Measurements from ENCODE around the gene POMC. TPM values are rescaled to one million over a fixed set of nuclear protein-coding genes. Genes with fewer than 3 reads are reported as not detected.

The POMC gene
- total and polyA plus RNA-seq, 2 of the 4 experiments (the other 2 are of a cell fraction) = 0.17 TPM; not detected in 1

DNA sequence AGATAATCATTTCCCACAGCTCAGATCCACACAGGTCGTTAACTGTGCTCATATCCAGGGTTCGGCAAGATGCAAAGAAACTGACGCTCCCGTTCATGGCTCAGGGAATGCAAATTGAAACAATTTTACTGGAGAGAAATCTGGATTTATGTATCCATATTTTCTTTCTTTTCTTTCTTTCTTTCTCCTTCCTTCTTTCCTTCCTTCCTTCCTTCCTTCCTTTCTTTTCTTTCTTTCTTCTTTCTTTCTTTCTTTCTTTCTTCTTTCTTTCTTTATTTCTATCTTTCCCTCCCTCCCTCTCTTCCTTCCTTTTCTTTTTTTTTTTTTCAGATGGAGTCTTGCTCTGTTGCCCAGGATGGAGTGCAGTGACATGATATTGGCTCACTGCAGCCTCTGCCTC, 20.0 kb upstream of the POMC start:
- intact Hi-C loops (cut with micrococcal nuclease) (no loop called here), in situ Hi-C loops (cut with MboI; ENCODE audit: low sequenced_read_pairs) (no loop called here), dilution Hi-C loops (cut with HindIII; ENCODE audit: low sequenced_read_pairs, unreplicated experiment) (no loop called here)
- H2AK5ac ChIP-seq (ENCODE audit: low read depth, low read length) = no peak overlapping the region
- TF ChIP-seq SMC3 (IDR thresholded peaks at IDR 0.05; ENCODE audit: low read depth, low read length) (no peak), FOS (IDR thresholded peaks at IDR 0.05; ENCODE audit: low read depth, low read length) (no peak), RFX5 (IDR thresholded peaks at IDR 0.05; ENCODE audit: low read depth, low read length) (no peak), CHD1 (IDR thresholded peaks at IDR 0.05; ENCODE audit: low read depth, low read length) (no peak), BHLHE40 (IDR thresholded peaks at IDR 0.05; ENCODE audit: low read depth, low read length) (no peak), MXI1 (IDR thresholded peaks at IDR 0.05; ENCODE audit: borderline replicate concordance, low read depth, low read length) (no peak), RCOR1 (IDR thresholded peaks at IDR 0.05; ENCODE audit: insufficient replicate concordance, low read length) (no peak), POLR2A (IDR thresholded peaks at IDR 0.05; ENCODE audit: low read depth, low read length) (no peak), MAFK (IDR thresholded peaks at IDR 0.05; ENCODE audit: low read depth, low read length) (no peak), CEBPB (IDR thresholded peaks at IDR 0.05; ENCODE audit: low read depth, low read length) (no peak), MAZ (IDR thresholded peaks at IDR 0.05; ENCODE audit: borderline replicate concordance, low read depth, low read length) (no peak), USF2 (IDR thresholded peaks at IDR 0.05; ENCODE audit: low read depth, low read length) (no peak), RAD21 (IDR thresholded peaks at IDR 0.05; ENCODE audit: low read length) (no peak)
- TF ChIP-seq, protein P1, sequence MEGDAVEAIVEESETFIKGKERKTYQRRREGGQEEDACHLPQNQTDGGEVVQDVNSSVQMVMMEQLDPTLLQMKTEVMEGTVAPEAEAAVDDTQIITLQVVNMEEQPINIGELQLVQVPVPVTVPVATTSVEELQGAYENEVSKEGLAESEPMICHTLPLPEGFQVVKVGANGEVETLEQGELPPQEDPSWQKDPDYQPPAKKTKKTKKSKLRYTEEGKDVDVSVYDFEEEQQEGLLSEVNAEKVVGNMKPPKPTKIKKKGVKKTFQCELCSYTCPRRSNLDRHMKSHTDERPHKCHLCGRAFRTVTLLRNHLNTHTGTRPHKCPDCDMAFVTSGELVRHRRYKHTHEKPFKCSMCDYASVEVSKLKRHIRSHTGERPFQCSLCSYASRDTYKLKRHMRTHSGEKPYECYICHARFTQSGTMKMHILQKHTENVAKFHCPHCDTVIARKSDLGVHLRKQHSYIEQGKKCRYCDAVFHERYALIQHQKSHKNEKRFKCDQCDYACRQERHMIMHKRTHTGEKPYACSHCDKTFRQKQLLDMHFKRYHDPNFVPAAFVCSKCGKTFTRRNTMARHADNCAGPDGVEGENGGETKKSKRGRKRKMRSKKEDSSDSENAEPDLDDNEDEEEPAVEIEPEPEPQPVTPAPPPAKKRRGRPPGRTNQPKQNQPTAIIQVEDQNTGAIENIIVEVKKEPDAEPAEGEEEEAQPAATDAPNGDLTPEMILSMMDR (conservative IDR thresholded peaks at IDR 0.05; ENCODE audit: low read depth, low read length) = no peak
- TF ChIP-seq, protein P2, sequence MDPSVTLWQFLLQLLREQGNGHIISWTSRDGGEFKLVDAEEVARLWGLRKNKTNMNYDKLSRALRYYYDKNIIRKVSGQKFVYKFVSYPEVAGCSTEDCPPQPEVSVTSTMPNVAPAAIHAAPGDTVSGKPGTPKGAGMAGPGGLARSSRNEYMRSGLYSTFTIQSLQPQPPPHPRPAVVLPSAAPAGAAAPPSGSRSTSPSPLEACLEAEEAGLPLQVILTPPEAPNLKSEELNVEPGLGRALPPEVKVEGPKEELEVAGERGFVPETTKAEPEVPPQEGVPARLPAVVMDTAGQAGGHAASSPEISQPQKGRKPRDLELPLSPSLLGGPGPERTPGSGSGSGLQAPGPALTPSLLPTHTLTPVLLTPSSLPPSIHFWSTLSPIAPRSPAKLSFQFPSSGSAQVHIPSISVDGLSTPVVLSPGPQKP (IDR thresholded peaks at IDR 0.05; ENCODE audit: borderline replicate concordance, low read depth, low read length) = no peak
- no peaks in the 10 kb centered on the region for H3K36me3 ChIP-seq (ENCODE audit: control insufficient read depth, insufficient read depth, low read length)
- no peak overlapping the region for H2AFZ ChIP-seq (replicated peaks; ENCODE audit: low read length, poor library complexity)
- BruUV-seq (replicated peaks) = no TSS peak
- no peak overlapping the region for H2BK20ac ChIP-seq (ENCODE audit: low read depth, low read length)
- H3K27ac ChIP-seq (ENCODE audit: insufficient read depth, low read length) = no peak overlapping the region
- ChIA-PET CTCF (no interaction called here), POLR2A (ENCODE audit: unreplicated experiment) (no interaction called here)
- no peak overlapping the region for H2BK120ac ChIP-seq (ENCODE audit: low read depth, low read length)
- H3K4ac ChIP-seq (ENCODE audit: low read depth, low read length) = no peak overlapping the region
- no peak for ATAC-seq (ENCODE audit: low read depth)
- no peaks in the 10 kb centered on the region for H3K9me3 ChIP-seq (ENCODE audit: control insufficient read depth, insufficient read depth, low read length)
- H3K23ac ChIP-seq (ENCODE audit: low read depth, low read length) = no peak overlapping the region
- H3K27me3 ChIP-seq (ENCODE audit: control insufficient read depth, insufficient read depth, low read length) = peaks cover 16% of the 10 kb centered on the region
- no peak overlapping the region for H3K18ac ChIP-seq (ENCODE audit: low read depth, low read length)
- no peak overlapping the region for H3K14ac ChIP-seq (replicated peaks; ENCODE audit: low read depth, low read length)
- H4K20me1 ChIP-seq (ENCODE audit: insufficient read depth, low read length) = no peaks in the 10 kb centered on the region
- H2BK15ac ChIP-seq (ENCODE audit: low read depth, low read length) = no peak overlapping the region
- H2AK9ac ChIP-seq (replicated peaks; ENCODE audit: low read depth, low read length, poor library complexity) = no peak overlapping the region
- WGBS, 2 experiments (ENCODE audit: extremely low coverage in 2 of 2, insufficient read length in 1 of 2) = no CpG with 5 or more reads among the region's 4 CpGs
- no peaks in the 10 kb centered on the region for H3K79me1 ChIP-seq (ENCODE audit: low read depth in 1 of 2, low read length in 2 of 2)
- no peak overlapping the region for H4K5ac ChIP-seq (ENCODE audit: low read depth, low read length)
- H3K4me3 ChIP-seq (ENCODE audit: insufficient read depth, low read depth, low read length) = no peak overlapping the region
- no peak overlapping the region for H4K8ac ChIP-seq (ENCODE audit: low read depth in 2 of 2, low read length in 2 of 2)
- no peak overlapping the region for H3K9ac ChIP-seq (ENCODE audit: low read depth, low read length)
- no peak overlapping the region for H3K56ac ChIP-seq (ENCODE audit: extremely low read depth, insufficient read depth, low read length)
- no peak overlapping the region for H4K91ac ChIP-seq (ENCODE audit: insufficient read depth, low read depth, low read length)
- H3K4me2 ChIP-seq (ENCODE audit: low read depth, low read length) = no peak overlapping the region
- no peaks in the 10 kb centered on the region for H3K9me1 ChIP-seq (ENCODE audit: insufficient read depth, low read length)
- no peak overlapping the region for H2BK5ac ChIP-seq (ENCODE audit: low read depth, low read length, poor library complexity, severe bottlenecking)
- H3K4me1 ChIP-seq (ENCODE audit: control insufficient read depth, insufficient read depth, low read length) = peaks cover 2% of the 10 kb centered on the region; the same call in 1 of the 2 replicates
- DNase-seq = no peak
